ENCODE measurements around the gene C1orf50.
"Not testable (repeated sequence)": the region's sequence is repeated elsewhere in the genome, so short reads cannot be mapped to it uniquely, and the experiment has no call there.

The C1orf50 gene

DNA sequence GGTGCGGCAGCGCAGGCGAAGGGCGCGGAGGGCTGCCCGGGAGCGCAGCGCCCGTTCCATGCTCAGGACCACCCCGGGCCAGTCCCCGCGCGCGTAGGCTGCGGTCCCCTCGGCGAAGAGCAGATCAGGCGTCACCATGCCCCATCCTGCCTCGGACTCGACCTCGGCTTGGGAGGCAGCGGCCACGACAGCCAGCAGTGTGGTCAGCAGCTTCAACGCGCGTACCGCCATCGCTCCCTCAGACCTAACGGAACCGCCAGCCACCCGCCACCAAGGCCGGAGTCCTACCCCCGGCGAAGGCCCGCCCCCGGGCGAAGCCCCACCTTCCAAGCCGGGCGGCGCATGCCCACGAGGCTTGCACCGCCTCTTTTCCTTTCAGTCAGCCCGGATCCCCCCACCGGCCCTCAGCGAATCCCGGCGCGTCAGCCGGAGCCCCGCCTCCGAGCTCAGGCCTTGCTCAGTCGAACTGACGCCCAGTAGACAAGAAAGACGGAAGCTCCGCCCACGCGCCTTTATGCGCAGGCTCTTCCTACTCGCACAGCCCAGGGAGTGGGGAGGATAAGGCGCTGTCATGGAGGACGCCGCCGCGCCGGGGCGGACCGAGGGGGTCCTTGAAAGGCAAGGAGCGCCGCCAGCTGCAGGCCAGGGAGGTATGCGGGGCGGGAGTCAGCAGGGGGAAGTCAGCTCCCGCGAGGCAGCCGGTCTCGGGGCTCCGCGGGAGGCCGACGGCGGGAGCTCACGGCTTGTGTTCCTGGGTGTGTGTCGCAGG, at the start of gene C1orf50, which contains the start of gene P3H1:
C1orf50 (plus strand) TSS at position 509 of the 769 bp plus-strand sequence; CDS start at position 572, 63 bp downstream.
P3H1 (minus strand) TSS at position 288 of the 769 bp plus-strand sequence; CDS start at position 231, 57 bp downstream.
- no peak for TF ChIP-seq JUND (IDR thresholded peaks at IDR 0.05; ENCODE audit: low read depth)
- peak; percentile 86 to 98 for DNase-seq (ENCODE audit: low read depth in 1 of 2, low spot score in 1 of 2)
- in situ Hi-C loops (cut with HindIII; ENCODE audit: low pct_unique_long_range_greater_than_20kb, low sequenced_read_pairs) = no loop called here

DNA sequence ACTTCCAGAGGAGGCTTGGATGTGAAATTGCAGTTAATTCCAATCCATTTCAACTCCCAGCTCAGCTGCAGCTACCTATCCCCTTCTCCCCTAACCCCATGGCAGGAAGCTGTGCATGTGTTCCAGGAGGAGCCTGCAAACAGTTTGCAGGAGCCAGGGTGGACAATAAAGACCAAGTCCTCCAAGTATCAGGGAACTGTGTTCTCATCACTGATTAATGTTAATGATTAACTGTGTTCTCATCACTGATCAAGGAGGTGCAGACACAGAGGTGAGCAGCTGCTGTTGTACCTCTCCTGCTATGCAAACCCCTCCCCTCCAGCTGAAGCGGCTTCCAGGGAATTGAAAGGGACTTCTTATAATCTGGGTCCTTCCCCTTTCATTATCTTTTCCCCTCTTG, 46.2 kb upstream of the C1orf50 start:
- DNase-seq (ENCODE audit: low read depth in 1 of 2, low spot score in 1 of 2) = no peak
- TF ChIP-seq JUND (IDR thresholded peaks at IDR 0.05; ENCODE audit: low read depth) = no peak
- in situ Hi-C loops (cut with HindIII; ENCODE audit: low pct_unique_long_range_greater_than_20kb, low sequenced_read_pairs) = no loop called here

DNA sequence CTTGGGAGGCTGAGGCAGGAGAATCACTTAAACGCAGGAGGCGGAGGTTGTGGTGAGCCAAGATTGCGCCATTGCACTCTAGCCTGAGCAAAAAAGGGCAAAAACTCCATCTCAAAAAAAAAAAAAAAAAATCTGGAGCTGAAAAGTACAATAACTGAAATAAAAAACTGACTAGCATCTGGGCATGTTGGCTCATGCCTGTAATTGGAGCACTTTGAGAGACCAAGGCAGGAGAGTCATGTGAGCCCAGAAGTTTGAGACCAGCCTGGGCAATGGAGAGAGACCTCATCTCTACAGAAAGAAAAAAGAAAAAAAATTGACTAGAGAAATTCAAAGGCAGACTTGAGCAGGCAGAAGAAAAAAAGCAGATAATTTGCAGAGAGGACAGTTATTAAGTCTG, 45.1 kb upstream of the C1orf50 start:
- DNase-seq (ENCODE audit: low read depth in 1 of 2, low spot score in 1 of 2) = no peak
- TF ChIP-seq JUND (IDR thresholded peaks at IDR 0.05; ENCODE audit: low read depth) = no peak
- in situ Hi-C loops (cut with HindIII; ENCODE audit: low pct_unique_long_range_greater_than_20kb, low sequenced_read_pairs) = no loop called here

DNA sequence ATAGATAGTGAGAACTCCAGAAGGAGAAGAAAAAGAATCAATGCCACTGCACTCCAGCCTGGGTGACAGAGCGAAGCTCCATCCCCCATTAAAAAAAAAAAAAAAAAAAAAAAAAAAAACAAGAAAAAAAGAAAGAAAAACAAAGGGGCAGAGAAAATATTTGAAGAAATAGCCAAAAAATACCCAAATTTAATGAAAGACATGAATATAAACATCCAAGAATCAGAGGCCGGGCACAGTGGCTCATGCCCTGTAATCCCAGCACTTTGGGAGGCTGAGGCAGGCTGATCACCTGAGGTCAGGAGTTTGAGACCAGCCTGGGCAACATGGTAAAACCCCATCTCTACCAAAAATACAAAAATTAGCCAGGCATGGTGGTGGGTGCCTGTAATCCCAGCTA, 44.6 kb upstream of the C1orf50 start:
- in situ Hi-C loops (cut with HindIII; ENCODE audit: low pct_unique_long_range_greater_than_20kb, low sequenced_read_pairs); DNase-seq (ENCODE audit: low read depth in 1 of 2, low spot score in 1 of 2): not testable (repeated sequence)

DNA sequence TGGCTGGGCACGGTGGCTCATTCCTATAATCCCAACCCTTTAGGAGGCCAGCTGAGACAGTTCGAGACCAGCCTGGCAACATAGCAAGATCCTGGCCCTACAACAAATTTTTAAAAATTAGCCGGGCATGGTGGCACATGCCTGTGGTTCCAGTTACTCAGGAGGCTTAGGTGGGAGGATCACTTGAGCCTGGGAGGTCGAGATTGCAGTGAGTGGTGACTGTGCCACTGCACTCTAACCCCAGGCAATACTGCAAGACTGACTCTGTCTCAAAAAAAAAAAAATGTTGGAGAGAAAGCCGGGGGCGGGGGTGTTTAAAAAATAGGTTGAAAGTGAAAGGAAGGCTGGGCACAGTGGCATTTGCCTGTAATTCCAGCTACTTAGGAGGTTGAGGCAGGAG, 43.5 kb upstream of the C1orf50 start:
- DNase-seq (ENCODE audit: low read depth in 1 of 2, low spot score in 1 of 2) = no peak
- no peak for TF ChIP-seq JUND (IDR thresholded peaks at IDR 0.05; ENCODE audit: low read depth)
- in situ Hi-C loops (cut with HindIII; ENCODE audit: low pct_unique_long_range_greater_than_20kb, low sequenced_read_pairs) = no loop called here

DNA sequence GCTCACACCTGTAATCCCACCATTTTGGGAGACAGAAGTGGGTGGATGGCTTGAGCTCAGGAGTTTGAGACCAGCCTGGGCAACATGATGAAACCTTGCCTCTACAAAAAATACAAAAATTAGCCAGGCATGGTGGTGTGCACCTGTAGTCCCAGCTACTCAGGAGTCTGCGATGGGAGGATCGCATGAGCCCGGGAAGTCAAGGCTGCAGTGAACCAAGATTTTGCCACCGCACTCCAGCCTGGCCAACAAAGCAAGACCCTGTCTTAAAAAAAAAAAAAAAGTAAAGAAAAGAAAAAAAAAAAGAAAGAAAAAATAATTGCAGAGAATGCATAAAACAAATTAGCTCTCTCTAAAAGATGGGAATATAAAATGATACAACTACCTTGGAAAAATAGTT, 41.2 kb upstream of the C1orf50 start:
- in situ Hi-C loops (cut with HindIII; ENCODE audit: low pct_unique_long_range_greater_than_20kb, low sequenced_read_pairs); DNase-seq (ENCODE audit: low read depth in 1 of 2, low spot score in 1 of 2): not testable (repeated sequence)

DNA sequence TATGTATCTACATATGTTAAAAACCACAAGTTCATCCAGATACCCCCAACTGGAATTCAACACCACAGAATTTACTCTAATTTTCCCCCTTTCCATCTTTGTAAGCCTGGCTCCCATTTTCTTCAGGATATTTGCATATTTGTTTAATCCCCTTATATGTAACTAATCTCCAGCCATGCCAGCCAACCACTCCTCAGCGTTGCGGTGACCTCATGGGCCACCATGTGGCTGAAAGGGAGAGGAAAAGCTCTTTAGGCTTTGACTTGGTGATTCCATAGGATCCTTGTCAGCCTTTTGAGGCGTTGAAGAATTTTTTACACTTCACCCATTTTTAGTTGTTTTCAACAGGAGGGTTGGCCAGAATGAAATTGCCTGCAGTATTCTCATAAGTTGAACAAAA, 37.0 kb upstream of the C1orf50 start:
- DNase-seq (ENCODE audit: low read depth in 1 of 2, low spot score in 1 of 2) = no peak
- TF ChIP-seq JUND (IDR thresholded peaks at IDR 0.05; ENCODE audit: low read depth) = no peak
- in situ Hi-C loops (cut with HindIII; ENCODE audit: low pct_unique_long_range_greater_than_20kb, low sequenced_read_pairs) = no loop called here

DNA sequence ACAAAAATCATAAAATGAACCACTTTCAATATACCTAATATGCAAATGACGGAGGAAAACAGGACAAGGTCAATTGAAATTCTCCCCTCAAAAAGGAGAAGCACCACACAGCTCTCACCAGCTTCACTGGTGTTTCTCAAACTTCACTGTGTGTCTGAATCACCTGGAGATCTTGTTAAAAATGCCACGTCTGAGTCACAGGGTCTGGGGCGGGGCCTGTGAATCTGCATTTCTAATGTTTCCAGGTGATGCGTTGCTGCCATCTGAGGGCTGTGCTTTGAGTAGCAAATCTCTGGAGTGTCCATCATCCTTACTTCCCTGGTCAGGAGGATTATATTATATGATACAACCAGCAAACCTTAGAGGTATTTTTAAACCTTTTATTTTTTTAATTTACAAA, 36.1 kb upstream of the C1orf50 start:
- no peak for TF ChIP-seq JUND (IDR thresholded peaks at IDR 0.05; ENCODE audit: low read depth)
- peak in 1 of 2 experiments; percentile 61 for DNase-seq (ENCODE audit: low read depth in 1 of 2, low spot score in 1 of 2)
- in situ Hi-C loops (cut with HindIII; ENCODE audit: low pct_unique_long_range_greater_than_20kb, low sequenced_read_pairs) = no loop called here

DNA sequence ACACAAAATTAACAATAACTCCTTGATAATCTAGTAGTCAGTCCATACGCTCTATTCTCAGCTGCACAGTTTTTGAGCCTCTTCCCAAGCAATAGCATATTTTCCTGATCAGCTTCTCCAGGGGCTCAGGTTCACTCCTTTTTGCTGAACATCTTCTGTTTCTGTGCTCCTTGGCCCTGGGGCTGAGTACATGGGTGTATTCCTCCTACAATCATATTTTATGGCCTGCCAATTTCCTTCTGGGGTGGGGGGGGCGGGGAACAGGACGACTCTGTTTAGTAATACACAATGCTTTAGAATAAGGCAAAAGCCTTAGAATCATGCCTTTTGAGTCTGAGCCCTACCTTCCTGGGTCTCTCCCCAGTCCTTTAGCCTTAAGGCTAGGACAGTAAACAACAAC, 35.5 kb upstream of the C1orf50 start:
- DNase-seq (ENCODE audit: low read depth in 1 of 2, low spot score in 1 of 2) = no peak
- in situ Hi-C loops (cut with HindIII; ENCODE audit: low pct_unique_long_range_greater_than_20kb, low sequenced_read_pairs) = no loop called here
- TF ChIP-seq JUND (IDR thresholded peaks at IDR 0.05; ENCODE audit: low read depth) = no peak

DNA sequence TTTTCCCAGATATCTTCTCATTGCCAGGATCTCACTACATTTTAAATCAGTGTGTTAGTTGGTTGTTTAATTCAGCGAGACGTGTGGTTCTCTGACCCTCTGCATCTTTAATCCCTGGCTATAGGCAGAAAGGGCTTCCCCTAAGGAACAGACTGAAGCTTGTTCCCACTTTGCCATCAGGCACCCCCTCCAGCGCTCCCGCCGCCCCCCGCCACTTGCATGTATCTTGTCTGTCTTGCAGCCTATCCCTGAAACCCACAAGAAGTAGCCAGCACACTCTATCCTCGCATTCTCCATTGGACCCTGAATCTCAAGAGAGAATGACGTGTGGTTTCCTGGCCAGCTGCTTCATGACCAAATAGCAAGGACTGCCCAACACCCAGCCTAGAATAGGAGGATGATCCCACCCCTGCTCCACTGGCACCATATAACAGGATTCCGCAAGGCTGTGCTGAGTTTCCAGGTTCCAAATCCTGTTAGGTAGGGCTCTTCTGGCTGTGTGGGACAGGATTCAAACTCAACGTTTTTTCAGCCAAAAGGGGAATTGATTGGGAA, 34.8 kb upstream of the C1orf50 start:
- in situ Hi-C loops (cut with HindIII; ENCODE audit: low pct_unique_long_range_greater_than_20kb, low sequenced_read_pairs) = no loop called here
- TF ChIP-seq JUND (IDR thresholded peaks at IDR 0.05; ENCODE audit: low read depth) = no peak
- no peak for DNase-seq (ENCODE audit: low read depth in 1 of 2, low spot score in 1 of 2)

DNA sequence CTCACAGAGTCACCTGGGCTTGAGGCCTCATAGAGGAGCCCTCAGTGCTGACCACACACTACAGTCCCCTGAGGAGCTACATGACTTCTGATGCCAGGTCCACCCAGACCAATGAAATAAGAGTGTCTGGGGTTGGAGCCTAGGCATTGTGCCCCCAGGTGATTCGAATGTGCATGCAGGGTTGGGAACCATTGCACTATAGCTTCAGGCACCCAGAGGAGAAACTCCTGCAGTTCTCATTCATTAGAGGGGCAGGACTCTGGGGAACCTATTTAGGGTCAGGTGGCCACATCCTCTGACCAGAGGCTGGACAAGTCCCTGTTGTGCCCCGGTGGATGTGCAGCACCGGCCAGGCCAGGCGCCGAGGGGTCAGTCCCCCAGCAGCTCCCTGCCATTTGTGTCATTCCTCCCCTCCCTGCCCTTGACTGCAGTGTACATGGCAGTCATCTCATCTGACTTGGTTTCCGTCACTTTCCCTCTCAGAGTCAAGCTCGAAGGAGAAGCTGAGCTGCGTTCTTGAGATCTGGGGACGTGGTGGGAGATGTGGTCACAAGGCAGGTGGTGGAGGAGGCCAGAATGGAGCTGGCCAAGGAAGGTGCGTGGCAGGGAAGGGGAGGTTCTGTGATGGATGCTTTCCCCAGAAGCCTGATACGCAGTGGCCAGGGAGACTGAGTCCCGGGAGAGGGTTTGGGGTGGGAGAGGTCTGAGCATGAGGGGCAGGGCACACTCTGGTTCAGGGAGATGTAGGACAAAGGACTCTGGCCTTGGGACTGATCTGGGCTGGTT, 33.4 kb upstream of the C1orf50 start:
- no peak for TF ChIP-seq JUND (IDR thresholded peaks at IDR 0.05; ENCODE audit: low read depth)
- no peak for DNase-seq (ENCODE audit: low read depth in 1 of 2, low spot score in 1 of 2)
- in situ Hi-C loops (cut with HindIII; ENCODE audit: low pct_unique_long_range_greater_than_20kb, low sequenced_read_pairs) = no loop called here

DNA sequence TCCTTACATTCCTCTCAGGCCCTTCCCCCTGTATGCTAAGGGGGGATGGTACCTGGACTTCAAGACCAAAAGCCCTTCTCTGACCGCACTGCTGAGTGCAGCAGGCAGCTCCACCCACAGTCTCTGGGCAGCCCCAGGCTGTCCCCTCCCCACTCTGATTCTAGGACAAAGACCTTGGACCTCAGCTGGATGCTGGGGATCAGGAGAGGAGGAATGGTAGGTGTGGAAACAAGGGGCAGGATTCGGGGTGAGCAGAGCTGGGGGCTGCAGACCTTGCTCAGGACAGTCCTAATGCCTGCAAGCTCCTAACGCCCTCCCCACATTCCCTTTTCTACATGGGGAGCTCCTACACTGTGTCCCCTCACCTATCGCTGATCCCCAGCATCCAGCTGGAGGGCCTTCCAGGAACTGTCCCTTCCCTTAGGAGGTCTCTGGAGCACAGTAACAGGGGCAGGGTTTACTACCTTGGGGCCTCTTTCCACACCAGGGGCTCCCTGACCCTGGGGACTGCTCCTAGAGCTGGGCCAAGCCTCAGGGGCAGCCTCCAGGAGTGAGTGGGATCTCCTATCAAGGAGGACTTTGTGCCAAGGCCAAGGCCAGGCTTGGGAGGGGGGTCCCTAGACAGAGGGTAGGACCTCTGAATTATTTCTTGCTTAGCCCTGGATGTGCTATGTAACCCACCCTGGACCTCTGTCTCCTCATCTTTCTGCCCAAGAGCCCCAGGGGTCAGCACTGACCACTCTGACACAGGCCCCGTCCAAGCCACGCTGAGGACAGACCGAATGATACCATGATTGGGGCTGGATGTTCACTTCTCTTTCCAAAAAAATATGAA, 32.6 kb upstream of the C1orf50 start:
- in situ Hi-C loops (cut with HindIII; ENCODE audit: low pct_unique_long_range_greater_than_20kb, low sequenced_read_pairs) = no loop called here

More for the DNA sequence above, 32.6 kb upstream of the C1orf50 start:
- TF ChIP-seq JUND (IDR thresholded peaks at IDR 0.05; ENCODE audit: low read depth) = no peak
- DNase-seq (ENCODE audit: low read depth in 1 of 2, low spot score in 1 of 2) = no peak

All from T47D (cell line).